CD1c-positive myeloid dendritic cell (primary cell): ENCODE measurements around the gene CCDC85C.

Source experiments
- DNase-seq: peaks from one replicate; pipeline ENCODE4 v3.0.0-alpha.2; 2016; ENCODE audit errors: extremely low spot score

CCDC85C gene

GRCh38 chr14:99556134-99556791, 47.7 kb downstream of the CCDC85C start:
- no peak for DNase-seq

- no peak for DNase-seq
These were observed 49.1 kb downstream of the CCDC85C start for GRCh38 chr14:99554757-99555531.

- no peak for DNase-seq
These were observed 49.8 kb downstream of the CCDC85C start for GRCh38 chr14:99554184-99554583.

GRCh38 chr14:99552572-99553216, 51.3 kb downstream of the CCDC85C start:
- no peak for DNase-seq

GRCh38 chr14:99552021-99552553, 51.9 kb downstream of the CCDC85C start:
- DNase-seq = no peak

GRCh38 chr14:99551034-99551922, 52.7 kb downstream of the CCDC85C start:
- DNase-seq = no peak

- DNase-seq = no peak
These were observed 53.5 kb downstream of the CCDC85C start for GRCh38 chr14:99550387-99550992.

- no peak for DNase-seq
These were observed 54.3 kb downstream of the CCDC85C start for GRCh38 chr14:99549684-99550083.

- no peak for DNase-seq
These were observed 55.0 kb downstream of the CCDC85C start for GRCh38 chr14:99548871-99549515.

GRCh38 chr14:99548255-99548654, 55.8 kb downstream of the CCDC85C start:
- no peak for DNase-seq

- no peak for DNase-seq
These were observed 57.6 kb downstream of the CCDC85C start for GRCh38 chr14:99546234-99546879.

- no peak for DNase-seq
These were observed 58.4 kb downstream of the CCDC85C start for GRCh38 chr14:99545586-99545985.

GRCh38 chr14:99544991-99545390, 59.0 kb downstream of the CCDC85C start:
- DNase-seq = no peak

GRCh38 chr14:99543985-99544384, 60.0 kb downstream of the CCDC85C start:
- DNase-seq = no peak

- no peak for DNase-seq
These were observed 60.6 kb downstream of the CCDC85C start for GRCh38 chr14:99543370-99543769.

- no peak for DNase-seq
These were observed 61.4 kb downstream of the CCDC85C start for GRCh38 chr14:99542566-99542965.

GRCh38 chr14:99541677-99542470, 62.1 kb downstream of the CCDC85C start:
- DNase-seq = no peak

- DNase-seq = no peak
These were observed 62.8 kb downstream of the CCDC85C start for GRCh38 chr14:99541211-99541610.
